WTC11 (cell line): ENCODE measurements around the gene REST. TPM values are rescaled to one million over a fixed set of nuclear protein-coding genes. Genes with fewer than 3 reads are reported as not detected.

ENCODE experiments used
- ATF1 ChIP-seq: sonication (generic); formaldehyde crosslinking; IDR thresholded peaks from 2 replicates; pipeline ENCODE4 v1.8.1; 2023; ENCODE audit warnings: mild to moderate bottlenecking, moderate library complexity, missing genetic modification reagents
- CREB1 ChIP-seq: sonication (generic); formaldehyde crosslinking; IDR thresholded peaks from 2 replicates; pipeline ENCODE4 v1.8.0; 2023; ENCODE audit warnings: mild to moderate bottlenecking, missing genetic modification reagents
- FOXJ3 ChIP-seq: sonication (generic); formaldehyde crosslinking; IDR thresholded peaks from 2 replicates; pipeline ENCODE4 v1.9.0; 2021; ENCODE audit warnings: missing genetic modification reagents, mild to moderate bottlenecking, borderline replicate concordance
- FOXP1 ChIP-seq: sonication (generic); formaldehyde crosslinking; IDR thresholded peaks from 2 replicates; pipeline ENCODE4 v1.8.0; 2022; ENCODE audit warnings: missing genetic modification reagents, mild to moderate bottlenecking, moderate library complexity, borderline replicate concordance
- GTF2I ChIP-seq: fragments of 250-450 bp; sonication (Bioruptor Pico); conservative IDR thresholded peaks from 2 replicates; pipeline ENCODE4 v1.4.0; 2021; ENCODE audit warnings: mild to moderate bottlenecking
- IRF2 ChIP-seq: sonication (generic); formaldehyde crosslinking; IDR thresholded peaks from 2 replicates; pipeline ENCODE4 v1.8.0; 2022; ENCODE audit warnings: low read depth, missing genetic modification reagents, borderline replicate concordance
- JAZF1 ChIP-seq: fragments of 250-450 bp; sonication (Bioruptor Pico); IDR thresholded peaks from 2 replicates; pipeline ENCODE4 v1.9.0; 2021; ENCODE audit warnings: moderate library complexity, mild to moderate bottlenecking, inconsistent platforms
- NFYB ChIP-seq: sonication (generic); formaldehyde crosslinking; conservative IDR thresholded peaks from 2 replicates; pipeline ENCODE4 v1.8.0; 2022; ENCODE audit warnings: low read depth, missing genetic modification reagents
- RELA ChIP-seq: sonication (generic); formaldehyde crosslinking; IDR thresholded peaks from 2 replicates; pipeline ENCODE4 v1.8.1; 2022; ENCODE audit warnings: missing genetic modification reagents, mild to moderate bottlenecking, borderline replicate concordance
- RORB ChIP-seq: fragments of 250-450 bp; sonication (Bioruptor Pico); IDR thresholded peaks from 2 replicates; pipeline ENCODE4 v1.9.0; 2021; ENCODE audit warnings: mild to moderate bottlenecking
- SP1 ChIP-seq: sonication (generic); formaldehyde crosslinking; conservative IDR thresholded peaks from 2 replicates; pipeline ENCODE4 v1.8.1; 2022; ENCODE audit warnings: missing genetic modification reagents
- TEAD4 ChIP-seq: sonication (generic); formaldehyde crosslinking; IDR thresholded peaks from 2 replicates; pipeline ENCODE4 v1.8.0; 2022; ENCODE audit warnings: mild to moderate bottlenecking, missing genetic modification reagents
- ZNF121 ChIP-seq: sonication (generic); formaldehyde crosslinking; IDR thresholded peaks from 2 replicates; pipeline ENCODE4 v1.8.0; 2023; ENCODE audit warnings: missing genetic modification reagents
- ZNF396 ChIP-seq: fragments of 250-450 bp; sonication (Bioruptor Pico); IDR thresholded peaks from 2 replicates; pipeline ENCODE4 v1.8.0; 2021; ENCODE audit warnings: mild to moderate bottlenecking, moderate library complexity, borderline replicate concordance
- ZNF416 ChIP-seq: fragments of 250-450 bp; sonication (Bioruptor Pico); IDR thresholded peaks from 2 replicates; pipeline ENCODE4 v1.9.0; 2021; ENCODE audit warnings: mild to moderate bottlenecking, inconsistent platforms
- ZNF423 ChIP-seq: fragments of 250-450 bp; sonication (Bioruptor Pico); IDR thresholded peaks from 2 replicates; pipeline ENCODE4 v2.1.2; 2022; ENCODE audit warnings: mild to moderate bottlenecking, moderate library complexity
- total RNA-seq: library from RNA; stranded (reverse); gene quantifications from 3 replicates; pipeline ENCODE4 v1.2.3, GENCODE V29; 2021
- TF ChIP-seq, protein P1 (sequence below): sonication (generic); formaldehyde crosslinking; IDR thresholded peaks from 2 replicates; pipeline ENCODE4 v1.8.1; 2023; ENCODE audit warnings: mild to moderate bottlenecking, missing genetic modification reagents
- TF ChIP-seq, protein P2 (sequence below): fragments of 250-450 bp; sonication (Bioruptor Pico); IDR thresholded peaks from 2 replicates; pipeline ENCODE4 v2.1.2; 2022; ENCODE audit warnings: mild to moderate bottlenecking, moderate library complexity
- TF ChIP-seq, protein P3 (sequence below): fragments of 250-450 bp; sonication (Bioruptor Pico); conservative IDR thresholded peaks from 2 replicates; pipeline ENCODE4 v1.9.0; 2021; ENCODE audit warnings: mild to moderate bottlenecking
- TF ChIP-seq, protein P4 (sequence below): sonication (generic); formaldehyde crosslinking; IDR thresholded peaks from 2 replicates; pipeline ENCODE4 v1.8.1; 2023; ENCODE audit warnings: mild to moderate bottlenecking, missing genetic modification reagents, borderline replicate concordance
- TF ChIP-seq, protein P5 (sequence below): sonication (generic); formaldehyde crosslinking; IDR thresholded peaks from 2 replicates; pipeline ENCODE4 v1.8.0; 2023; ENCODE audit warnings: mild to moderate bottlenecking, missing genetic modification reagents
- TF ChIP-seq, protein P6 (sequence below): sonication (generic); formaldehyde crosslinking; IDR thresholded peaks from 2 replicates; pipeline ENCODE4 v1.8.0; 2023; ENCODE audit warnings: missing genetic modification reagents
- TF ChIP-seq, protein P7 (sequence below): sonication (generic); formaldehyde crosslinking; IDR thresholded peaks from 2 replicates; pipeline ENCODE4 v1.8.1; 2023; ENCODE audit warnings: mild to moderate bottlenecking, moderate library complexity, missing genetic modification reagents

REST gene
- total RNA-seq, 1 experiment from 2014 or later, result 75.1 TPM

DNA sequence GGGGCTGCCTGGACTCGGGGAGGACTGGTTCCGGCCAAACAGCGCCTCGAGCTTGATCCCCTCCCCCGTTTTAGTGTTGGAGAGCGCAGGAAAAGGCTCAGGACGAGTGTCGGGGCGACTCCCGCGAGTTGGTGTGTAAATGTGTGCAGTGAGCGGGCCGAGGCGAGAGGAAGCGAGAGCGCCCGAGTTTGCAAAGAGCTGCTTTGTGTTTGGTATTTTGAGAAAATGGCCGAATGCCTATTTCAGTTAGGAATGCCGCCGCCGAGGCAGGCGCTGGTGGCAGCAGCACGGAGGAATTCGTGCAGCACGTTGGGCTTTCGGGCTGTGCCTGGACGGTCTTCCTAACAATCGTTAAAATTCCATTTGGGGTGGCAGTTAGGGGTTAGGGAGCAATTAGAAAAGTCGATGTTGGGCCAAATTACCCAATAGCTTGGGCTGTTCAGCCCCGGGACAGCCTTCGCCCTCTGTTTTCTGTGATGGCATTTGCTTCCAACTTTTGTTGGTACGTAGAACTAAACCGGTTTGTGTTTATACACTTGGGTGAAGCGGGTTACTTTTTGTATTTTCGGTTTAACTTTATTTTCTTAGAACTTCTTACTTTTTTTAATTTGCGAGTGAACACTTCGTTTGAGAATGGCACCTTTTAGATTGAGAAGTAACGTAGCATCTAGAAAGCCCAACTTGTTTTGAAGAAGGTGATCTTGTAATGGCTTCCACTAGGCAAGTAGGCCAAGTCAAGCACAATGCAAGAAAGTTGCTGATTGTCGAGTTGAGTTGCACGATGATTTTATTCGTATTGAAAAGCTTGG lies 1.6 kb downstream of the REST start (continued):
- TF ChIP-seq, protein P1, sequence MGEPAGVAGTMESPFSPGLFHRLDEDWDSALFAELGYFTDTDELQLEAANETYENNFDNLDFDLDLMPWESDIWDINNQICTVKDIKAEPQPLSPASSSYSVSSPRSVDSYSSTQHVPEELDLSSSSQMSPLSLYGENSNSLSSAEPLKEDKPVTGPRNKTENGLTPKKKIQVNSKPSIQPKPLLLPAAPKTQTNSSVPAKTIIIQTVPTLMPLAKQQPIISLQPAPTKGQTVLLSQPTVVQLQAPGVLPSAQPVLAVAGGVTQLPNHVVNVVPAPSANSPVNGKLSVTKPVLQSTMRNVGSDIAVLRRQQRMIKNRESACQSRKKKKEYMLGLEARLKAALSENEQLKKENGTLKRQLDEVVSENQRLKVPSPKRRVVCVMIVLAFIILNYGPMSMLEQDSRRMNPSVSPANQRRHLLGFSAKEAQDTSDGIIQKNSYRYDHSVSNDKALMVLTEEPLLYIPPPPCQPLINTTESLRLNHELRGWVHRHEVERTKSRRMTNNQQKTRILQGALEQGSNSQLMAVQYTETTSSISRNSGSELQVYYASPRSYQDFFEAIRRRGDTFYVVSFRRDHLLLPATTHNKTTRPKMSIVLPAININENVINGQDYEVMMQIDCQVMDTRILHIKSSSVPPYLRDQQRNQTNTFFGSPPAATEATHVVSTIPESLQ (CRISPR knock-in tag), result no peak
- no peak for TF ChIP-seq ZNF396
- TF ChIP-seq, protein P2, sequence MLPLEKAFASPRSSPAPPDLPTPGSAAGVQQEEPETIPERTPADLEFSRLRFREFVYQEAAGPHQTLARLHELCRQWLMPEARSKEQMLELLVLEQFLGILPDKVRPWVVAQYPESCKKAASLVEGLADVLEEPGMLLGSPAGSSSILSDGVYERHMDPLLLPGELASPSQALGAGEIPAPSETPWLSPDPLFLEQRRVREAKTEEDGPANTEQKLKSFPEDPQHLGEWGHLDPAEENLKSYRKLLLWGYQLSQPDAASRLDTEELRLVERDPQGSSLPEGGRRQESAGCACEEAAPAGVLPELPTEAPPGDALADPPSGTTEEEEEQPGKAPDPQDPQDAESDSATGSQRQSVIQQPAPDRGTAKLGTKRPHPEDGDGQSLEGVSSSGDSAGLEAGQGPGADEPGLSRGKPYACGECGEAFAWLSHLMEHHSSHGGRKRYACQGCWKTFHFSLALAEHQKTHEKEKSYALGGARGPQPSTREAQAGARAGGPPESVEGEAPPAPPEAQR, result no peak
- TF ChIP-seq FOXJ3 (CRISPR knock-in tag), result no peak
- TF ChIP-seq ATF1, result no peak
- TF ChIP-seq SP1 (CRISPR knock-in tag), result no peak
- no peak for TF ChIP-seq RELA (CRISPR knock-in tag)
- TF ChIP-seq ZNF423 (CRISPR knock-in tag), result no peak
- TF ChIP-seq, protein P3, sequence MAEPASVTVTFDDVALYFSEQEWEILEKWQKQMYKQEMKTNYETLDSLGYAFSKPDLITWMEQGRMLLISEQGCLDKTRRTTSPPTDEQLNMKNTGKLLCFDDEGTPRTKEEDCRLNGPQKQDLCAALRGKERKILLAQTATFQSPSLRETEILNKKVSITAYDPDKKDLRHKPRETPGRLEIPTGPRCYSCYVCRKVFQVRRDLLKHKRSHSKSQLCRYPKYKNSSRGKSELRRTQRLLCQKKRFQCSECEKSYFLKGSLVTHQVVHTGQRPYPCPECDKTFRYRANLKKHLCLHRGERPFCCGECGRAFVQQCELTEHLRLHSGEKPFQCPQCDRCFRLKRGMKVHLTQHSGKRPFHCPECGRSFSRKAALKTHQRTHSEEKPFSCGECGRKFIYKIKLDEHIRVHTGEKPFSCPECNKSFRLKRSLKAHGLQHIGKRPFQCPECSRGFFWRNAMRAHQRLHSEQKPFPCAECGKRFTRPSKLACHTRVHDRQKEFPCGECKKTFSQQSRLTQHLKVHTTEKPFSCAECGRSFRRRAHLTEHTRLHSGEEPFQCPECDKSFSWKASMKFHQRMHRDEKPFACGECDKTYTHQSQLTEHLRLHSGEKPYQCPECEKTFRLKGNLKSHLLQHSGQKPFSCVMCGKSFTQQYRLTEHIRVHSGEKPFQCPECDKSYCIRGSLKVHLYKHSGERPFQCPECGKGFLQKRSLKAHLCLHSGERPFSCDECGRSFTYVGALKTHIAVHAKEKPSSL (CRISPR knock-in tag), result no peak
- TF ChIP-seq TEAD4, result no peak
- TF ChIP-seq GTF2I (CRISPR knock-in tag), result no peak
- no peak for TF ChIP-seq NFYB
- no peak for TF ChIP-seq CREB1 (CRISPR knock-in tag)
- TF ChIP-seq, protein P4, sequence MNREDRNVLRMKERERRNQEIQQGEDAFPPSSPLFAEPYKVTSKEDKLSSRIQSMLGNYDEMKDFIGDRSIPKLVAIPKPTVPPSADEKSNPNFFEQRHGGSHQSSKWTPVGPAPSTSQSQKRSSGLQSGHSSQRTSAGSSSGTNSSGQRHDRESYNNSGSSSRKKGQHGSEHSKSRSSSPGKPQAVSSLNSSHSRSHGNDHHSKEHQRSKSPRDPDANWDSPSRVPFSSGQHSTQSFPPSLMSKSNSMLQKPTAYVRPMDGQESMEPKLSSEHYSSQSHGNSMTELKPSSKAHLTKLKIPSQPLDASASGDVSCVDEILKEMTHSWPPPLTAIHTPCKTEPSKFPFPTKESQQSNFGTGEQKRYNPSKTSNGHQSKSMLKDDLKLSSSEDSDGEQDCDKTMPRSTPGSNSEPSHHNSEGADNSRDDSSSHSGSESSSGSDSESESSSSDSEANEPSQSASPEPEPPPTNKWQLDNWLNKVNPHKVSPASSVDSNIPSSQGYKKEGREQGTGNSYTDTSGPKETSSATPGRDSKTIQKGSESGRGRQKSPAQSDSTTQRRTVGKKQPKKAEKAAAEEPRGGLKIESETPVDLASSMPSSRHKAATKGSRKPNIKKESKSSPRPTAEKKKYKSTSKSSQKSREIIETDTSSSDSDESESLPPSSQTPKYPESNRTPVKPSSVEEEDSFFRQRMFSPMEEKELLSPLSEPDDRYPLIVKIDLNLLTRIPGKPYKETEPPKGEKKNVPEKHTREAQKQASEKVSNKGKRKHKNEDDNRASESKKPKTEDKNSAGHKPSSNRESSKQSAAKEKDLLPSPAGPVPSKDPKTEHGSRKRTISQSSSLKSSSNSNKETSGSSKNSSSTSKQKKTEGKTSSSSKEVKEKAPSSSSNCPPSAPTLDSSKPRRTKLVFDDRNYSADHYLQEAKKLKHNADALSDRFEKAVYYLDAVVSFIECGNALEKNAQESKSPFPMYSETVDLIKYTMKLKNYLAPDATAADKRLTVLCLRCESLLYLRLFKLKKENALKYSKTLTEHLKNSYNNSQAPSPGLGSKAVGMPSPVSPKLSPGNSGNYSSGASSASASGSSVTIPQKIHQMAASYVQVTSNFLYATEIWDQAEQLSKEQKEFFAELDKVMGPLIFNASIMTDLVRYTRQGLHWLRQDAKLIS (CRISPR knock-in tag), result no peak
- TF ChIP-seq, protein P5, sequence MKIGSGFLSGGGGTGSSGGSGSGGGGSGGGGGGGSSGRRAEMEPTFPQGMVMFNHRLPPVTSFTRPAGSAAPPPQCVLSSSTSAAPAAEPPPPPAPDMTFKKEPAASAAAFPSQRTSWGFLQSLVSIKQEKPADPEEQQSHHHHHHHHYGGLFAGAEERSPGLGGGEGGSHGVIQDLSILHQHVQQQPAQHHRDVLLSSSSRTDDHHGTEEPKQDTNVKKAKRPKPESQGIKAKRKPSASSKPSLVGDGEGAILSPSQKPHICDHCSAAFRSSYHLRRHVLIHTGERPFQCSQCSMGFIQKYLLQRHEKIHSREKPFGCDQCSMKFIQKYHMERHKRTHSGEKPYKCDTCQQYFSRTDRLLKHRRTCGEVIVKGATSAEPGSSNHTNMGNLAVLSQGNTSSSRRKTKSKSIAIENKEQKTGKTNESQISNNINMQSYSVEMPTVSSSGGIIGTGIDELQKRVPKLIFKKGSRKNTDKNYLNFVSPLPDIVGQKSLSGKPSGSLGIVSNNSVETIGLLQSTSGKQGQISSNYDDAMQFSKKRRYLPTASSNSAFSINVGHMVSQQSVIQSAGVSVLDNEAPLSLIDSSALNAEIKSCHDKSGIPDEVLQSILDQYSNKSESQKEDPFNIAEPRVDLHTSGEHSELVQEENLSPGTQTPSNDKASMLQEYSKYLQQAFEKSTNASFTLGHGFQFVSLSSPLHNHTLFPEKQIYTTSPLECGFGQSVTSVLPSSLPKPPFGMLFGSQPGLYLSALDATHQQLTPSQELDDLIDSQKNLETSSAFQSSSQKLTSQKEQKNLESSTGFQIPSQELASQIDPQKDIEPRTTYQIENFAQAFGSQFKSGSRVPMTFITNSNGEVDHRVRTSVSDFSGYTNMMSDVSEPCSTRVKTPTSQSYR (CRISPR knock-in tag), result no peak
- no peak for TF ChIP-seq RORB (CRISPR knock-in tag)
- TF ChIP-seq, protein P6, sequence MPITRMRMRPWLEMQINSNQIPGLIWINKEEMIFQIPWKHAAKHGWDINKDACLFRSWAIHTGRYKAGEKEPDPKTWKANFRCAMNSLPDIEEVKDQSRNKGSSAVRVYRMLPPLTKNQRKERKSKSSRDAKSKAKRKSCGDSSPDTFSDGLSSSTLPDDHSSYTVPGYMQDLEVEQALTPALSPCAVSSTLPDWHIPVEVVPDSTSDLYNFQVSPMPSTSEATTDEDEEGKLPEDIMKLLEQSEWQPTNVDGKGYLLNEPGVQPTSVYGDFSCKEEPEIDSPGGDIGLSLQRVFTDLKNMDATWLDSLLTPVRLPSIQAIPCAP (CRISPR knock-in tag), result no peak
- TF ChIP-seq ZNF416 (CRISPR knock-in tag), result no peak
- no peak for TF ChIP-seq JAZF1 (CRISPR knock-in tag)
- 0 out of 2 replicates have a peak, but pooled peaks have one; percentile 44 for TF ChIP-seq FOXP1 (CRISPR knock-in tag)
- TF ChIP-seq IRF2, result no peak
- no peak for TF ChIP-seq ZNF121 (CRISPR knock-in tag)
- TF ChIP-seq, protein P7, sequence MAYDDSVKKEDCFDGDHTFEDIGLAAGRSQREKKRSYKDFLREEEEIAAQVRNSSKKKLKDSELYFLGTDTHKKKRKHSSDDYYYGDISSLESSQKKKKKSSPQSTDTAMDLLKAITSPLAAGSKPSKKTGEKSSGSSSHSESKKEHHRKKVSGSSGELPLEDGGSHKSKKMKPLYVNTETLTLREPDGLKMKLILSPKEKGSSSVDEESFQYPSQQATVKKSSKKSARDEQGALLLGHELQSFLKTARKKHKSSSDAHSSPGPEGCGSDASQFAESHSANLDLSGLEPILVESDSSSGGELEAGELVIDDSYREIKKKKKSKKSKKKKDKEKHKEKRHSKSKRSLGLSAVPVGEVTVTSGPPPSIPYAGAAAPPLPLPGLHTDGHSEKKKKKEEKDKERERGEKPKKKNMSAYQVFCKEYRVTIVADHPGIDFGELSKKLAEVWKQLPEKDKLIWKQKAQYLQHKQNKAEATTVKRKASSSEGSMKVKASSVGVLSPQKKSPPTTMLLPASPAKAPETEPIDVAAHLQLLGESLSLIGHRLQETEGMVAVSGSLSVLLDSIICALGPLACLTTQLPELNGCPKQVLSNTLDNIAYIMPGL, result 0 out of 2 replicates have a peak, but pooled peaks have one; percentile 19
